ENCODE measurements around the gene SURF4. TPM values are rescaled to one million over a fixed set of nuclear protein-coding genes. Genes with fewer than 3 reads are reported as not detected.

The SURF4 gene
- total and polyA plus RNA-seq, 2 donors (not counting 3 experiments of a cell fraction or from before 2014, with no cell fraction given) = 216 to 358 TPM

DNA sequence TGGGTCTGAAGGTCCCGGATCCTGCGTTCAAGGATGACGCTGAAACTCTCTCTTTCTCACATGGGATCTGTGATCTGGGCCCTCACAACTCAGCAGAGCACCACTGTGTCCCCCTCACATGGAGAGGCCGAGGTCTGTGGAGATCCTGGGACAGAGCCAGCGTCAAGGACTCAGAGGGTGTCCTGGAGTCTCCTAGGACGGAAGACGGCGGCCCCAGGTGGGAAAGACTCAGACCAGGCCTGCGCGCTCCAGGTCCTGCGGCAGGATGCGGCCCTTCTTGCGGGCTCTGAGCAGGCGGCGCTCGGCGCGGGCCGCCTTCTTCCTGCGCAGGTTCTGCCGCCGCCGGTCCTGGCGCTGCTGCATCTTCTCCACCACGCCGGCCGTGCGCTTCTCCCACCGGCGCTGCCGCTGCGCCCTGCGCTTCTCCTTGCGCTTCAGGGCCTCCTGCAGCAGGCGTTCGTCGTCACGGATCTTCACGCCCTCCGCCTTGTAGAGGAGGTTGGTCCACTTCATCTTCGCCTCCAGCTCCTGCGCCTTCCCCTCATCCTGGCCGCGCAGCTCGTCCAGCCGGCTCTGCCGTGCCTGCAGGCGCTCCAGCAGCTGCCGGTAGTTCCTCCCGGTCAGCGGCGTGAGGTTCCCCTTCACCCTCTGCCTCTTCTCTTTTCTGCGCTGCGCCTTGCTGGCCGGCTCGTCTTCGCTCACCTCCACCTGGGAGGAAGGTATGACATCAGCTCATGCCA is 44.0 kb downstream of the SURF4 start:
- CTCF ChIA-PET = interaction anchor here (2.4 to 5.6 kb wide), 2 partner anchors 93 to 145 kb away, joined by 22 to 128 read pairs; no protein-coding TSS in a partner anchor
- H3K27me3 ChIP-seq (ENCODE audit: control insufficient read depth in 2 of 2, insufficient read depth in 2 of 2, low read length in 2 of 2) = no peaks in the 10 kb centered on the region
- POLR2A ChIA-PET = no interaction called here
- H3K9me1 ChIP-seq (replicated peaks; ENCODE audit: control insufficient read depth, extremely low read depth, insufficient read depth, low read length) = no peaks in the 10 kb centered on the region
- H3K9ac ChIP-seq (replicated peaks; ENCODE audit: extremely low read depth, insufficient read depth, low read length) = no peak overlapping the region
- H3K4me2 ChIP-seq (ENCODE audit: insufficient read depth, low read length) = no peak overlapping the region
- H3K79me2 ChIP-seq (ENCODE audit: control insufficient read depth, insufficient read depth, low read length) = peaks cover 23% of the 10 kb centered on the region
- H3K4me3 ChIP-seq (replicated peaks in 1 of 3; ENCODE audit: insufficient read depth in 1 of 3, low read depth in 1 of 3, low read length in 3 of 3) = no peak overlapping the region
- H2AFZ ChIP-seq (ENCODE audit: low read depth, low read length) = no peak overlapping the region
- BruUV-seq (replicated peaks) = no TSS peak
- intact Hi-C loops (cut with micrococcal nuclease) = no loop called here
- FAIRE-seq (no peak), DNase-seq (ENCODE audit: low read depth, low spot score) (no peak)
- peaks cover 7% of the 10 kb centered on the region for H3K4me1 ChIP-seq (ENCODE audit: control insufficient read depth, extremely low read depth, insufficient read depth, low read length)
- H3K36me3 ChIP-seq (ENCODE audit: control insufficient read depth in 2 of 2, extremely low read depth in 1 of 2, insufficient read depth in 2 of 2, low read length in 2 of 2) = peaks cover 11 to 38% of the 10 kb centered on the region in 2 experiments
- no peaks in the 10 kb centered on the region for H4K20me1 ChIP-seq (replicated peaks; ENCODE audit: control insufficient read depth, extremely low read depth, insufficient read depth, low read length)
- no peaks in the 10 kb centered on the region for H3K9me3 ChIP-seq (replicated peaks; ENCODE audit: control insufficient read depth, insufficient read depth, low read length)
- TF ChIP-seq FOS (IDR thresholded peaks at IDR 0.05; ENCODE audit: borderline replicate concordance, insufficient read depth, low read length) (no peak), JUN (IDR thresholded peaks at IDR 0.05; ENCODE audit: borderline replicate concordance, insufficient read depth, insufficient read length, low read depth) (no peak), GATA2 (IDR thresholded peaks at IDR 0.05; ENCODE audit: insufficient read depth, insufficient read length, low read depth, low read length) (no peak), EZH2 (IDR thresholded peaks at IDR 0.05; ENCODE audit: borderline replicate concordance, low read depth, low read length, severe bottlenecking) (no peak), POLR2AphosphoS5 (IDR thresholded peaks at IDR 0.05; ENCODE audit: insufficient read depth, low read depth, low read length) (no peak), MYC (IDR thresholded peaks at IDR 0.05; ENCODE audit: low read depth, low read length) (no peak), POLR2A (IDR thresholded peaks at IDR 0.05; ENCODE audit: low read depth, low read length) (no peak)
- TF ChIP-seq, protein P1, sequence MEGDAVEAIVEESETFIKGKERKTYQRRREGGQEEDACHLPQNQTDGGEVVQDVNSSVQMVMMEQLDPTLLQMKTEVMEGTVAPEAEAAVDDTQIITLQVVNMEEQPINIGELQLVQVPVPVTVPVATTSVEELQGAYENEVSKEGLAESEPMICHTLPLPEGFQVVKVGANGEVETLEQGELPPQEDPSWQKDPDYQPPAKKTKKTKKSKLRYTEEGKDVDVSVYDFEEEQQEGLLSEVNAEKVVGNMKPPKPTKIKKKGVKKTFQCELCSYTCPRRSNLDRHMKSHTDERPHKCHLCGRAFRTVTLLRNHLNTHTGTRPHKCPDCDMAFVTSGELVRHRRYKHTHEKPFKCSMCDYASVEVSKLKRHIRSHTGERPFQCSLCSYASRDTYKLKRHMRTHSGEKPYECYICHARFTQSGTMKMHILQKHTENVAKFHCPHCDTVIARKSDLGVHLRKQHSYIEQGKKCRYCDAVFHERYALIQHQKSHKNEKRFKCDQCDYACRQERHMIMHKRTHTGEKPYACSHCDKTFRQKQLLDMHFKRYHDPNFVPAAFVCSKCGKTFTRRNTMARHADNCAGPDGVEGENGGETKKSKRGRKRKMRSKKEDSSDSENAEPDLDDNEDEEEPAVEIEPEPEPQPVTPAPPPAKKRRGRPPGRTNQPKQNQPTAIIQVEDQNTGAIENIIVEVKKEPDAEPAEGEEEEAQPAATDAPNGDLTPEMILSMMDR (IDR thresholded peaks at IDR 0.05; ENCODE audit: extremely low read depth in 1 of 2, insufficient read depth in 1 of 2, low read depth in 1 of 2, low read length in 2 of 2) = no peak
- dilution Hi-C loops (cut with MboI; ENCODE audit: extremely low pct_ligation_motif_present, low sequenced_read_pairs) = no loop called here
- no peak overlapping the region for H3K27ac ChIP-seq (ENCODE audit: insufficient read depth, low read depth, low read length)

Data from endothelial cell of umbilical vein (primary cell).